ENCODE measurements around the gene EDA.

EDA gene

GRCh38 chrX:69616457-69617203, 717 bp downstream of the EDA start:
- peak overlapping the region in 2 of 5 donors; percentile 32 to 57 for H3K9ac ChIP-seq (ENCODE audit: low read length in 5 of 5)
- H3K4me1 ChIP-seq (ENCODE audit: control insufficient read depth in 5 of 5, insufficient read depth in 5 of 5, low read length in 5 of 5), result peaks cover 0 to 19% (median 14%) of the 10 kb centered on the region in 5 donors
- H3K27me3 ChIP-seq (ENCODE audit: control insufficient read depth in 5 of 5, insufficient read depth in 4 of 5, low read length in 5 of 5), result peaks cover 0 to 9% (median 7%) of the 10 kb centered on the region in 5 donors
- H3K4me3 ChIP-seq (ENCODE audit: low read depth in 1 of 5, low read length in 5 of 5), result peak overlapping the region; percentile 52 to 76 (median 63)
- no peaks in the 10 kb centered on the region for H3K36me3 ChIP-seq (ENCODE audit: control insufficient read depth in 5 of 5, insufficient read depth in 5 of 5, low read length in 5 of 5)
- H3K27ac ChIP-seq (ENCODE audit: low read depth, low read length), result no peak overlapping the region
- H3K9me3 ChIP-seq (ENCODE audit: control insufficient read depth in 5 of 5, low read length in 5 of 5), result no peaks in the 10 kb centered on the region

- Histone ChIP-seq H3K4me1 (ENCODE audit: control insufficient read depth in 5 of 5, insufficient read depth in 5 of 5, low read length in 5 of 5) (peaks cover 0 to 19% (median 14%) of the 10 kb centered on the region in 5 donors), H3K27ac (ENCODE audit: low read depth, low read length) (no peak overlapping the region), H3K9ac (ENCODE audit: low read length in 5 of 5) (peak overlapping the region in 1 of 5 donors; percentile 39), H3K27me3 (ENCODE audit: control insufficient read depth in 5 of 5, insufficient read depth in 4 of 5, low read length in 5 of 5) (peaks cover 0 to 10% (median 3%) of the 10 kb centered on the region in 5 donors), H3K4me3 (ENCODE audit: low read depth in 1 of 5, low read length in 5 of 5) (no peak overlapping the region), H3K36me3 (ENCODE audit: control insufficient read depth in 5 of 5, insufficient read depth in 5 of 5, low read length in 5 of 5) (no peaks in the 10 kb centered on the region), H3K9me3 (ENCODE audit: control insufficient read depth in 5 of 5, low read length in 5 of 5) (peaks cover 0 to 4% (median 0%) of the 10 kb centered on the region in 5 donors)
Measured at GRCh38 chrX:69618803-69619202, 2.9 kb downstream of the EDA start.

GRCh38 chrX:69626129-69626528, 10.2 kb downstream of the EDA start:
- Histone ChIP-seq H3K9ac (ENCODE audit: low read length in 5 of 5) (no peak overlapping the region), H3K4me1 (ENCODE audit: control insufficient read depth in 5 of 5, insufficient read depth in 5 of 5, low read length in 5 of 5) (no peaks in the 10 kb centered on the region), H3K27ac (ENCODE audit: low read depth, low read length) (no peak overlapping the region), H3K4me3 (ENCODE audit: low read depth in 1 of 5, low read length in 5 of 5) (no peak overlapping the region), H3K9me3 (ENCODE audit: control insufficient read depth in 5 of 5, low read length in 5 of 5) (peaks cover 0 to 4% (median 0%) of the 10 kb centered on the region in 5 donors), H3K36me3 (ENCODE audit: control insufficient read depth in 5 of 5, insufficient read depth in 5 of 5, low read length in 5 of 5) (no peaks in the 10 kb centered on the region), H3K27me3 (ENCODE audit: control insufficient read depth in 5 of 5, insufficient read depth in 4 of 5, low read length in 5 of 5) (peaks cover 0 to 11% (median 0%) of the 10 kb centered on the region in 5 donors)

GRCh38 chrX:69627744-69628143, 11.8 kb downstream of the EDA start:
- H3K4me1 ChIP-seq (ENCODE audit: control insufficient read depth in 5 of 5, insufficient read depth in 5 of 5, low read length in 5 of 5), result no peaks in the 10 kb centered on the region
- H3K27me3 ChIP-seq (ENCODE audit: control insufficient read depth in 5 of 5, insufficient read depth in 4 of 5, low read length in 5 of 5), result peaks cover 0 to 11% (median 0%) of the 10 kb centered on the region in 5 donors
- no peak overlapping the region for H3K9ac ChIP-seq (ENCODE audit: low read length in 5 of 5)
- H3K27ac ChIP-seq (ENCODE audit: low read depth, low read length), result no peak overlapping the region
- no peaks in the 10 kb centered on the region for H3K36me3 ChIP-seq (ENCODE audit: control insufficient read depth in 5 of 5, insufficient read depth in 5 of 5, low read length in 5 of 5)
- peaks cover 0 to 4% (median 0%) of the 10 kb centered on the region in 5 donors for H3K9me3 ChIP-seq (ENCODE audit: control insufficient read depth in 5 of 5, low read length in 5 of 5)
- no peak overlapping the region for H3K4me3 ChIP-seq (ENCODE audit: low read depth in 1 of 5, low read length in 5 of 5)

- Histone ChIP-seq H3K27me3 (ENCODE audit: control insufficient read depth in 5 of 5, insufficient read depth in 4 of 5, low read length in 5 of 5) (peaks cover 0 to 9% (median 0%) of the 10 kb centered on the region in 5 donors), H3K27ac (ENCODE audit: low read depth, low read length) (no peak overlapping the region), H3K9me3 (ENCODE audit: control insufficient read depth in 5 of 5, low read length in 5 of 5) (no peaks in the 10 kb centered on the region), H3K9ac (ENCODE audit: low read length in 5 of 5) (no peak overlapping the region), H3K4me1 (ENCODE audit: control insufficient read depth in 5 of 5, insufficient read depth in 5 of 5, low read length in 5 of 5) (no peaks in the 10 kb centered on the region), H3K36me3 (ENCODE audit: control insufficient read depth in 5 of 5, insufficient read depth in 5 of 5, low read length in 5 of 5) (no peaks in the 10 kb centered on the region), H3K4me3 (ENCODE audit: low read depth in 1 of 5, low read length in 5 of 5) (no peak overlapping the region)
Measured at GRCh38 chrX:69630147-69630546, 14.2 kb downstream of the EDA start.

- Histone ChIP-seq H3K4me1 (ENCODE audit: control insufficient read depth in 5 of 5, insufficient read depth in 5 of 5, low read length in 5 of 5) (no peaks in the 10 kb centered on the region), H3K4me3 (ENCODE audit: low read depth in 1 of 5, low read length in 5 of 5) (no peak overlapping the region), H3K9me3 (ENCODE audit: control insufficient read depth in 5 of 5, low read length in 5 of 5) (peaks cover 3 to 42% (median 15%) of the 10 kb centered on the region in 5 donors), H3K36me3 (ENCODE audit: control insufficient read depth in 5 of 5, insufficient read depth in 5 of 5, low read length in 5 of 5) (no peaks in the 10 kb centered on the region), H3K27ac (ENCODE audit: low read depth, low read length) (no peak overlapping the region), H3K9ac (ENCODE audit: low read length in 5 of 5) (no peak overlapping the region), H3K27me3 (ENCODE audit: control insufficient read depth in 5 of 5, insufficient read depth in 4 of 5, low read length in 5 of 5) (no peaks in the 10 kb centered on the region)
Measured at GRCh38 chrX:69664693-69665092, 48.8 kb downstream of the EDA start.

- Histone ChIP-seq H3K9ac (ENCODE audit: low read length in 5 of 5) (no peak overlapping the region), H3K27me3 (ENCODE audit: control insufficient read depth in 5 of 5, insufficient read depth in 4 of 5, low read length in 5 of 5) (no peaks in the 10 kb centered on the region), H3K4me3 (ENCODE audit: low read depth in 1 of 5, low read length in 5 of 5) (no peak overlapping the region), H3K9me3 (ENCODE audit: control insufficient read depth in 5 of 5, low read length in 5 of 5) (peaks cover 12 to 41% (median 20%) of the 10 kb centered on the region in 5 donors), H3K36me3 (ENCODE audit: control insufficient read depth in 5 of 5, insufficient read depth in 5 of 5, low read length in 5 of 5) (no peaks in the 10 kb centered on the region), H3K4me1 (ENCODE audit: control insufficient read depth in 5 of 5, insufficient read depth in 5 of 5, low read length in 5 of 5) (no peaks in the 10 kb centered on the region), H3K27ac (ENCODE audit: low read depth, low read length) (no peak overlapping the region)
Measured at GRCh38 chrX:69670001-69670555, 54.2 kb downstream of the EDA start.

GRCh38 chrX:69674891-69675290, 59.0 kb downstream of the EDA start:
- Histone ChIP-seq H3K27me3 (ENCODE audit: control insufficient read depth in 5 of 5, insufficient read depth in 4 of 5, low read length in 5 of 5) (peaks cover 0 to 3% (median 0%) of the 10 kb centered on the region in 5 donors), H3K9me3 (ENCODE audit: control insufficient read depth in 5 of 5, low read length in 5 of 5) (peaks cover 10 to 19% (median 13%) of the 10 kb centered on the region in 5 donors), H3K4me3 (ENCODE audit: low read depth in 1 of 5, low read length in 5 of 5) (no peak overlapping the region), H3K27ac (ENCODE audit: low read depth, low read length) (no peak overlapping the region), H3K4me1 (ENCODE audit: control insufficient read depth in 5 of 5, insufficient read depth in 5 of 5, low read length in 5 of 5) (no peaks in the 10 kb centered on the region), H3K9ac (ENCODE audit: low read length in 5 of 5) (no peak overlapping the region), H3K36me3 (ENCODE audit: control insufficient read depth in 5 of 5, insufficient read depth in 5 of 5, low read length in 5 of 5) (no peaks in the 10 kb centered on the region)

- Histone ChIP-seq H3K27me3 (ENCODE audit: control insufficient read depth in 5 of 5, insufficient read depth in 4 of 5, low read length in 5 of 5) (no peaks in the 10 kb centered on the region), H3K9ac (ENCODE audit: low read length in 5 of 5) (no peak overlapping the region), H3K4me1 (ENCODE audit: control insufficient read depth in 5 of 5, insufficient read depth in 5 of 5, low read length in 5 of 5) (no peaks in the 10 kb centered on the region), H3K27ac (ENCODE audit: low read depth, low read length) (no peak overlapping the region), H3K4me3 (ENCODE audit: low read depth in 1 of 5, low read length in 5 of 5) (no peak overlapping the region), H3K9me3 (ENCODE audit: control insufficient read depth in 5 of 5, low read length in 5 of 5) (peaks cover 0 to 6% (median 0%) of the 10 kb centered on the region in 5 donors), H3K36me3 (ENCODE audit: control insufficient read depth in 5 of 5, insufficient read depth in 5 of 5, low read length in 5 of 5) (no peaks in the 10 kb centered on the region)
Measured at GRCh38 chrX:69705818-69706217, 89.9 kb downstream of the EDA start.

GRCh38 chrX:69718102-69718501, 102.2 kb downstream of the EDA start:
- Histone ChIP-seq H3K4me1 (ENCODE audit: control insufficient read depth in 5 of 5, insufficient read depth in 5 of 5, low read length in 5 of 5) (no peaks in the 10 kb centered on the region), H3K4me3 (ENCODE audit: low read depth in 1 of 5, low read length in 5 of 5) (no peak overlapping the region), H3K27me3 (ENCODE audit: control insufficient read depth in 5 of 5, insufficient read depth in 4 of 5, low read length in 5 of 5) (no peaks in the 10 kb centered on the region), H3K9ac (ENCODE audit: low read length in 5 of 5) (no peak overlapping the region), H3K36me3 (ENCODE audit: control insufficient read depth in 5 of 5, insufficient read depth in 5 of 5, low read length in 5 of 5) (no peaks in the 10 kb centered on the region), H3K27ac (ENCODE audit: low read depth, low read length) (no peak overlapping the region), H3K9me3 (ENCODE audit: control insufficient read depth in 5 of 5, low read length in 5 of 5) (peaks cover 3 to 36% (median 30%) of the 10 kb centered on the region in 5 donors)
